ENCODE data around the gene VASH1.
"Not testable (repeated sequence)": the region's sequence is repeated elsewhere in the genome, so short reads cannot be mapped to it uniquely, and the experiment has no call there.

The VASH1 gene

DNA sequence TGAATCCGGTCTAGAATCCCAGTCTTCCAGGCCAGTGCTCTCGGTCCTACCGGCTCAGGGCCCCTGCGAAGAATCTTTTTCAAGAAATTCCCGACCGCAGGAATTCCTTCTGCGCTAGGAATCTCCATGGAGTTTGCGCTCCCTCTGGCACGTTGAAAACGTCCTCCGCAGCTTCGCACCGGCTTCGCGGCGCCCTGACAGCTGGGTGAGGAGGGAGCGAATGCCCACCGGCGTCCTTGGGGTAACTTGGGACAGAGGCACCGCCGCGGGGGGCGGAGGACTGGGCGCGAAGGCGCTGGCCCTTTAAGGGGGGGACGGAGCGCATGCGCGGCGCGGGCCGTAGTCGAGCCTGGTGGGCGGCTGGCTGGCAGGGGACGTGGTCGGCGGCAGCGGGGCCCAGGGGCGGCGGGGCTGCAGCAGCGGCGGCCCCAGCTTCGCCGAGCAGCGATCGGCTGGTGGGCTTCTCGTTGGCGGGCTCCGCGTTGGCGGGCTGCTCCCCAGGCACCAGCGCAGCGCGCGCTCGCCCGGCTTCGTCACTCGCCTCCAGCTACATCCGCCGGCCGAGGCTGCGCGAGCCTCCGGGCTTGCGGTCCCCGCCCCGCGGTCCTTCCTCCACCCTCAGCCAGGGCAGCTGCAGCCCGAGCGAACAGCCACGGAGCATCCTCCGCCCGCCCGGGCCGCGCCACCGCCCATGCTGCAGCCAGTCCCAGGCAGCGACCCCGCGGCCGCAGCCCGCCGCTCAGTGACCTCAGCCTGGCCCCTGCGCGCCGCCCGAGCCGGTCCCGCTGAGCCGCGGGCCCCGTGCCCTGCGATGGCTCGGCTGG is at the start of gene VASH1:
TSS of gene VASH1 (plus strand) at position 333 of the 824 bp plus-strand sequence. CDS start 1,354 bp downstream, outside the sequence.
- peak; percentile 65 for DNase-seq

DNA sequence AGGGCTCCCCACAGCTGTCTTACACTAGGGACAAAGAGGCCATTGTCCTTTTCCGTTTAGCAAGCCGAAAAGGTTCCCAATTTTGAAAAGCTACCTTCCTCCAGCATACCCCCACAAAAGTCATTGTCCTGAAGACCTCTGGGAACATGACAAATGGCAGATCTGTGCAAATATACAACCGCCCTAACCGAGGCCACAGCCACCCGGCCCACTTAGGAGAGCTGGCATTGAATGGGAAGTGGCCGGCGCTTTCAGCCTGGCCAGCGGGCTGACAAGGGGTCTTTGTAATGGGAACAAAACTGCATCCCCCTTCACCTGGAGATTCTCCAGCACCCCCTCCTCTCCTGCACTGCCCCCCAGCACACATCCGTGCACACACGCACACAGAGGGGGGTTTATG is 48.1 kb upstream of the VASH1 start:
- DNase-seq: no peak

DNA sequence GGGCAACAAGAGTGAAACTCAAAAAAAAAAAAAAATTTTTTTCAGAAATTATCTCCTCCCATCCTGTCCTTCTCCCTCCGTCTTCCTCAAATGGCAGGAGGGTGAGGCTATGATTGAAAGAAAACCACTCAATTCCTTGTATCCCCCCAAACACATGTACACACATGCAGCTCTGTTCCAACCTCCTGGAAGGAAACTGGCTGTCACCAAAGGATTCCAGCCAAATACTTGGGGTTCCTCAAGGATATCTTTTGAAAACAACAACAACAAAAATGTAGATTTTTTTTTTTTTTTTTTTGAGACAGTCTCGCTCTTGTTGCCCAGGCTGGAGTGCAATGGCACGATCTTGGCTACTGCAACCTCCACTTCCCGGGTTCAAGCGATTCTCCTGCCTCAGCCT is 46.8 kb upstream of the VASH1 start:
- DNase-seq: no peak

DNA sequence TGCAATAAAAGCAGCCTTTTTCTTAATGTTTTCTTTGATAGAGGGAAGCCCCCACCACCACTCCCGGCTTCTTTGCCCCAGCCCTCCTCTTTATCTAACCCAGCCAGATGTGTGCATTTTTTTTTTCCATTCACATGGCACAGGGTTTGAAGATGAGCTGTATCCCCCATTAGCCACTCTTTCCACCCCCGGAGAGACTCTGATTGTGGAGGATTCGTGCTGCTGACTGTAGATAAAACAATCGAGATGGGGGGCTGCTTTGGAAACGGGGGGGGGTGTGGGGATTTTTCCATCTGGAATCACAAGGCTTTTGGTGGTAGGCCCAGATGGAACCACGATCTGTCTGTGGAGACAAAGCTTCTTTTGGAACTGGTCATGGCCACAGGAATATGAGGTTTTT is 46.2 kb upstream of the VASH1 start:
- DNase-seq: no peak

DNA sequence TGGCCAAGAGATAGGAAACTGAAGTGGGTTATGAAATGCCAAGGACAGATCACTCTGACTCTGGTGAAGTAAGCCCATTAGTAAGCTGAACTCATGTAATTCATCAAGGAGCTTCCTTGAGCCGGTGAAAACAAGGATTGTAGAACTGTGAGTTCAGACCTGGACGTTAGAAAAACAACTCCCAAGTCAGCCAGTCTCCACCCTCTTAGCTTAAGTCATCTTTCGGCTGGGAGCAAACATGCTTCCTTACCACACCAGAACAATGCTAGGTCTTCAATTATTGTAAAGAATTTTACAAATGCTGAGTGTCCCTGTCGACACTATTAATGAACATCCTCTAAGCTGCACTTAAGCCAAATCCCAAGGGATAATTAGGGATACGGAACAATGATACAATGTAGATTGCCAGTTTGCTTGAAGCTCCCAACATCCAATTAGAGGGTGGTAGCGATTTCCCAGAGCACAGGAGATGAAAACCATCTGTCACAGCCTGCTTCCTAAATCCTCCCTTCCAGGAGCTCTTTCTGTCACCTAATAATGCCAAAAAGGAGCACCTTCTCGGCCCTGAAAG is 45.7 kb upstream of the VASH1 start:
- no peak for DNase-seq

DNA sequence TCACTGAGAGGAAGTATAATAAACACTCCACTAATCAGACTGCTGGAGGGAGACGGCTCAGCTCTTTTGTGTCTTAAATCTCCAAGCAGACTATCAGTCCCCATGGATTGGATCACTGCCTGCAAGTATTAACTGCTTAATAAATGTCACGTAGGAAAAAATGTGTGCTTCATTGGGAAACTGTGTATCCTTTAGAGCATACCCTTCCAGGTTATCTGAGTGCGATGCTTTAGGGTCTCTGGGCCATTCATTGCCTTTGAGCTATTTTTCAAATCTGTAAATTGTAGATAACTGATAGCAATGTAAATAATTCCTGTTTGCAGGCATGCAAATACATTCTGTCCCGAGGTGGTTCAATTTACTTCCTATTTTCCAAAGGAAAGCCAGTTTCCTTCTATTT is 45.0 kb upstream of the VASH1 start:
- no peak for DNase-seq

DNA sequence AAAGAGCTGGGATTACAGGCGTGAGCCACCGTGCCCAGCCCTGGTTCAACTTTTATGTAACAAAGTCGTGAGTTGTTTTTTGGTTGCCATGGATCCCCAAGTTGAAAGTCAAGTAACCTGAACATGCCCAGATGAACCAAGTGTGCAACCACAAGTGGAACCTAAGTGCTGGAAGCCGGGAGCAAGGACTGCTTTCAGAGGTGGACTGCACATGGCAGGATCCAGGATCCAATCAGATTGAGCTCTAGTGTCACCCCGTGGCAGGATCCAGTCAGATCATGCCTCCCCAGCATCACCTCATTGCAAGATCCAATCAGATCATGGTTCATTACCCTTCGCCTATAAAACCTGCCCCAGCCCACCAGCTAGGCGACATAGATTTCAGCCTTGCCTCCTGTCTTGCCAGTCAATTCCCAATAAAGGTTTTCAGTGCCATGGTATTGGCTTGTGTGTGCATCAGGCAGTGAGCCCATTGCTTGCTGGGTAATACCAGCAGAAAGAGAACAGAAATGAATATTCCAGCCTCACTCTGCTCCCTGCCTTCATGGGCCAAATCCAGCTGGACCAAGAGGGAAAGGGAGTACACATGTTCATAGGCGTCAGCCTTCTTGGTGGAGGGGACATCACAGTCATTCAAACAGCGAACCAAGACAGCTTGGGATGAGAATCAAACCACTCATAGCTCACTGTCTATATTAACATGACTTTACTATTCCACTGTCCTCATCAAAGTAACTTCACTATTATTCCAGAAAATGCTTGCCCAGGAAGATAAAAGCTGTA is 43.6 kb upstream of the VASH1 start:
- no peak for DNase-seq

DNA sequence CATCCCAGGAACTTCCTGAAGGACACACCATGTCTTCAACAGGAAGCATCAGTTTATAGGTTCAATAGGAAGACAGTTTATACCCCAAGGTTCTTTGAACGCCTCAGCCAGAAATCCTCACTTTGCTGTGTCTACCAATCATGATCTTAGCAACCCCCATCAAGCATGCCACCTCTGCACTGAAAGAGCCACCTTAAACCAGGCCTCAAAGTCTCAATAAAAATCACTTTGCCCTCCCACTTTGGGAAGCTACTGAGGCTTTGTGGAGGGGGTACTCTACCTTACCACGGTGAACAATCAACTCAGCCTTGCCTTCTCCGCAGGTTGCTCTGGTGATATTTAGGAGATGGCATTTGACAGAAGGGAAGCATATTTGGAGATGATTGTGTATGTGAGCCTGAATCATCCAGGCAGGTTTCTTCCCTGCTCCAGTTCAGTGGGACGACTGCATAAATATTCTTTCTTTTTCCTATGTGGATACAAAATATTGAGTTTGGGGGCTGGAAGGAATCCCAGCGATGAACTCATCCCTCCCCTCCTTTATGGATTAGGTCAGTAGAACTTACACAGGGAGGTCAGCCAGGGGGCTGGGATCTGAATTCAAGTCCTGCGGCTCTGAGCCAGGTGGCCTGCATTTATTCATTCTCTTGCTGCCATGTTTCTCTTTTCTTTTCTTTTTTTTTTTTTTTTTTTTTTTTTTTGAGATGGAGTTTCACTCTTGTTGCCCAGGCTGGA is 42.8 kb upstream of the VASH1 start:
- no peak for DNase-seq

DNA sequence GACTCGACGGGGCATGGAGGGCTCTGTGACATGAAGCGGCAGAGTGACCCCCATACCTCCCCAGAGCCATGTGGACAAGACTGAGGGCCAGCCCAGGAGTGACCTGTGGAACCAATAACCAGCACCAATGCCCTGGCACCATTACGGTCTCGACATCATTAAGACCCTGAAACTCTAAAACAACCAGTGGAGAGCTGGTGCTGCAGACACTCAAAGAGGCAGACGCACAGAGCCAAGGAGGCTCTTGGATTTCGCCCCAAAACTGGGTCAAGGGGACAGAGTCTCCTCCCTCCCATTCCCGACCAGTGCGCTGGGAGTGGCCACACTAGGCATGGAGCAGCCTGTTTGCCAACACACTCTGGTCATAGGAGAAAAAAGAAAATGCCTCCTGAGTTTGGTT is 41.6 kb upstream of the VASH1 start:
- no peak for DNase-seq

DNA sequence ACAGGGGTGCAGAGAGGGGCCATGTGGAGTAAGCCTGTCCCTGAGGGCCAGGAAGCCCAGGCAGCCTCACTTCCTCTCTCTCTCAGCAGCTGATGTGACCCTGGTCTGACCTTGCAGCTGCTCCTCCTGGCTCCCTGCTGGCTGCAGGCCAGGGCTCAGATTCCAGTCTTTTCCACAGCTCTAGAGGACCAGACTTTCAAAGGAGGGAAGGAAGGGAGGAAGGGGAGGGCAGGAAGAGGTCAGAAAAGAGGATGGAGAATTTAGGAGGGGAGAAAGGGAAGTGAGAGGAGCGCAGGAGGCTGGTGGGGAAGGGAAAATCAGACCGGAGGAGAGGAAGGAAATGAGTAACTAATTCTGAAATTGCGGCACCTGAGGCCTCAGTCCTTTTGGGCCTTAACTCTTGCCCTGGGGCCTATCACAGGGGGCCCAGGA is 40.9 kb upstream of the VASH1 start:
- DNase-seq: peak; percentile 36

DNA sequence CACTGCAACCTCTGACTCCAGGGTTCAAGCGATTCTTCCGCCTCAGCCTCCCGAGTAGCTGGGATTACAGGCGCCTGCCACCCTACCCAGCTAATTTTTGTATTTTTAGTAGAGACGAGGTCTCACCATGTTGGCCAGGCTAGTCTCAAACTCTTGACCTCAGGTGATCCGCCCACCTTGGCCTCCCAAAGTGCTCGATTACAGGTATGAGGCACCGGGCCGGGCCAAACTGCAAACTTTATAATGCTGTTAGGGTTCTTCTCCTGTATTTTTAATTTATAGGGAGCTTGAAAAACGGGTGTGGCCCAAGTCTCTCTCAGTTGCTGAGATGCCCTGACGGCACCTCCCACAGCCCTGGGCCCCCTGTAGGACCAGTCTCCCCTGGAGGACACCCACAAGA is 39.8 kb upstream of the VASH1 start:
- DNase-seq: not testable (repeated sequence)

DNA sequence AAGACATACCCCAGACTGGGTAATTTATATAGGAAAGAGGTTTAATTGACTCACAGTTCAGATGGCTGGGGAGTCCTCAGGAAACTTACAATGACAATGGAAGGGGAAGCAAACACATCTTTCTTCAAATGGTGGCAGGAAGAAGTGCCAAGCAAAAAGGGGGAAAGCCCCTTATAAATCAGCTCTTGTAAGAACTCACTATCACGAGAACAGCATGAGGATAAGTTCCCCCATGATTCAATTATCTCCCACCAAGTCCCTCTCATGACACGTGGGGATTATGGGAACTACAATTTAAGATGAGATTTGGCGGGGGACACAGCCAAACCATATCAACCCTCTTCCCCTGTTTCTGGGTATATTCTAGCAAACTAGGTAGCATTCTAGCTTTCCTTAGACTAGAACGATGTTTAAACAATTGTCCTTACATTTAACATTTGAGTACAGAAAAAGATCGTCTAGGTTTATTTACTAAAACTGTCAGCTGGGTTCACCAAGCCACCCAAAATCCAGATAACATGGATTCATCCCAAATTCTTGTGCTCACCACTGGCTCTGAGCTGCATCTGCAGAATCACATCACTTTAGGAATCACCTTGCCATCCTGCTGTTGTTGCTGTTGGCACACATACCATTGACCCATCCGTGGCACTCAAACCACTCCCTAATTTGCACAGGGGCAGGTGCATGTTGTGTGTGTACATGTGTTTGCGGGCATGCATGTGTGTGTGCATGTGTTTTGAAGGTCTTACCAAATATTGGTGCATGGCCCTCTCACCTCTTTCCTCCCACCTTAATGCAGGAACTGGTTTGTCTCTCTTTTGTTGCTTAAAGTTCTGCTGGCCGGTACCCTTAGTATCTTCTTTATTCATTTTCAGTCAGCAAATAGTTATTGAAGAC is 36.4 kb upstream of the VASH1 start:
- no peak for DNase-seq

DNA sequence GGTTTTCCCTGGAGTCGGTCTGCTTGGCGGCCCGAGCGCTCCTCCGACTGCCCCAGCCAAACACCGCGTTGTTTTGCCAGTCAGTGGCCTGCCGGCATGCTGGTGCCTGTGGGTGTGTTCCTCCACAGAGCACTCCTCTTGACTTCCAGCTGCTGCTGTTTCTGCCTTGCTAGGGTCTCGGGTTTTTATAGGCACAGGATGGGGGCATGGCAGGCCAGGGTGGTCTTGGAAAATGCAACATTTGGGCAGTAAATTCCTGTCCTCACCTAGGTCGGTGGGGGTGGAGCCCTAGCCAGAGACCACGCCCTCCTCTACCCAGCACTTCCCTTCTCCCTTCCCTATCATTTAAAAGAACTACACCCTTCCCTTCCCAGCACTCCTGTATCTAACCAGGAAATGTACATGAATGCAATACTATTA is 34.7 kb upstream of the VASH1 start:
- no peak for DNase-seq

DNA sequence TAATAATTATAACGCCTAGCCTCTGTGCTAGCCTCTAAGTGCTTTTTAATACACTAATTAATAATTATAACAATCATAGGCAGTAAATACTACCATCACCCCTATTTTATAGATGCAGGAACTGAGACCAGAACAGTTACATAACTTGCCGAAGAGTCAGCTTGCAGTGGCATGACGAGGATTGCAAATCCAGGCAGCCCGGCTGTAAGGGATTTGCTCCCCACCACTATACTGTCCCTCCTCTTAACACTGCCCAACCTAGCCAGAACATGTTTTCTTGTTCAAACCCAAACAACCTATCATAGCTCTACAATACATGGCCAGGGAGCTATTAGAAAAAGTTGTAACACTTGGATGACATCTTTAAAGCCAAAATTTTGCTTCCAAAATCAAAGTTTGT is 33.9 kb upstream of the VASH1 start:
- DNase-seq: no peak

DNA sequence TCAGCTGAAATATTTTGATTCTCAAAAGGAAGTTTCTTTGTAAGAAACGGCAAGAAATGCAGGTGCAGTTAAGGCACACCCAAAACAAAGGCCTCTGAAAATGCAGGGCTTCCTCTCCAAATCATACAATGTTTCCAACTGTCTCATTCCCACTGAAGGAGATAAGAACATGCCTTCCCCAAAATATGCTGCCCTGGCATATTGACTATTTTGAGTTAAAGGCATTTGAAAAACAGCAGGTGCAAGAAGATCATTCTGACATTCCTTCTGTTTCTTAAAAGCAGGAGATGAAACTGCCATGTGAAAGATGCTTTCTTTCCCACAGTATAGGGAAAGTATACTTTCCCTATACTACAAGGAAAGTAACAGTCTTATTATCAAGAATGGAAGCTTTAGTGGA is 33.4 kb upstream of the VASH1 start:
- DNase-seq: no peak

DNA sequence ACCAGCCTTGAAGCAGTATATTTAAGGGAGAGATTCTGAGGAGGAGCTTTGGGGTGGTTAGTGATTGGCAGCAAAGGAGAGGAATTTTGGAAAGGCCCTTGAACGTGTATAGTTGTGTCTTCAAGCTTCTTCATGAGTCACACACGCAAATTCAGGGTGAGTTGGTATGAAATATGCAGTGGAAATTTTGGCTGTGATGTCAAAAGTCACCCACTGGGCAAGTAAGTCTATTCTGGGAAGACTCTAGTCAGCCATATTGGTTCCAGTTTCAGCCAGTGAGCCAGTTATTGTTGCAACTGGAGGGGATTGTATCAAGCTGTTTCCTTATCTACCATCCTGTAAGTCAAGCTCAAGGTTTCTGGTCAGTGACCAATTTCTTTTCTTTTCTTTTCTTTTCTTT is 32.0 kb upstream of the VASH1 start:
- DNase-seq: no peak

DNA sequence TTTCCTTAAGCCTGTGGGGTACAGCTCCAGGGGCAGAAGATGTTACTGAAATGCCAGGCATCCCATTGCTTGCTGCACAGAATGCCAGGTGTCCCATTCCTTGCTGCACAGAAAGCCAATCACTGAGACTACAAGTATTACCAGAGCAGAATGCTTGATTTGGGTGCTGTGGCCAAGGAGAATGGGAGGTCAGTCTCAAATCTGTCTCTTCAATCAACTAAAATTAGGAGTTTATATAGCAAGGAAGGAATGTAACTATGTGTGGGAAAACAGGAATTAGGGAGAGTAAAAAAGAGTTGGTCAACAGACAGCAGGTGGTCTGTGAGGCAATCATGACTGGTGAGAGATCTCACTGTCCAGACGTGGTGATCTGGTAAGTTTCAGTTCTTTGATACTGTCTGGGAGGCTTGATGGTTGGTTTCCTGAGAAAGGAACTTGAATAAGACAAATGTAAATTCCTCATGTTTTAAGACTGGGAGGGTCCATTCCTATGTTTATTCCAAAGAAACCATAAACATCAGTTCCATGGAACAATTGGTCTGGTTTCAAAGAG is 31.2 kb upstream of the VASH1 start:
- no peak for DNase-seq

DNA sequence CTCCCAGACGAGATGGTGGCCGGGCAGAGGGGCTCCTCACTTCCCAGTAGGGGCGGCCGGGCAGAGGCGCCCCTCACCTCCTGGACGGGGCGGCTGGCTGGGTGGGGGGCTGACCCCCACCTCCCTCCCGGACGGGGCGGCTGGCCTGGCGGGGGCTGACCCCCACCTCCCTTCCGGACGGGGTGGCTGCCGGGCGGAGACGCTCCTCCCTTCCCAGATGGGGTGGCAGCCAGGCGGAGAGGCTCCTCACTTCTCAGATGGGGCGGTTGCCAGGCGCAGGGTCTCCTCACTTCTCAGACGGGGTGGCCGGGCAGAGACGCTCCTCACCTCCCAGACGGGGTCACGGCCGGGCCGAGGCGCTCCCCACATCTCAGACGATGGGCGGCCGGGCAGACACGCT is 26.8 kb upstream of the VASH1 start:
- not testable (repeated sequence) for DNase-seq

DNA sequence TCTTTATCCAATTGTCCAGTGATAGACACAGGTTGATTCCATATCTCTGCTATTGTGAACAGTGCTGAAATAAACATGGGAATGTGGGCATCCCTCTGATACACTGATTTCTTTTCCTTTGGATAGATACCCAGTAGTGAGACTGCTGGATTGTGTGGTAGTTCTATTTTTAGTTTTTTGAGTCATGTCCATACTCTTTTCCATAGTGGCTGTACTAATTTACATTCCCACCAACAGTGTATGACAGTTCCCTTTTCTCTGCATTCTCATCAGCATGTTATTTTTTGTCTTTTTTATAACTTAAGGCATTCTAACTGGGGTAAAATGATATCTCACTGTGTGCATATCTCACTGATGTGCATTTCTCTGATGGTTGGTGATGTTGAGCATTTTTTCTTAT is 24.8 kb upstream of the VASH1 start:
- no peak for DNase-seq

DNA sequence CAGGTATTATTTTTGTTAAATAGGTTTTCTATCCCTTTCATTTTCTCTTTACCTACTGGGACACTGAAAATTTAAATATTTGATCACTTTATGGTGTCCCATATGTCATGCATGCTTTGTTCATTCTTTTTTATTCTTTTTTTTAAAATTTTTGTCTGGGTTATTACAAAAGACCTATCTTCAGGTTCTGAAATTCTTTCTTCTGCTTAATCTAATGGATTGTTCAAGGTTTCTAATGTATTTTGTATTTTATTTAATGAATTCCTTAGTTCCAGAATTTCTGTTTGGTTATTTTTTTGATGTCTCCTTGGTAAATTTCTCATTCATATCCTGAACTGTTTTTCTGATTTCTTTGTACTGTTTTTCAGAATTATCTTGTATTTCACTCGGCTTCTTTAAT is 20.2 kb upstream of the VASH1 start:
- no peak for DNase-seq

DNA sequence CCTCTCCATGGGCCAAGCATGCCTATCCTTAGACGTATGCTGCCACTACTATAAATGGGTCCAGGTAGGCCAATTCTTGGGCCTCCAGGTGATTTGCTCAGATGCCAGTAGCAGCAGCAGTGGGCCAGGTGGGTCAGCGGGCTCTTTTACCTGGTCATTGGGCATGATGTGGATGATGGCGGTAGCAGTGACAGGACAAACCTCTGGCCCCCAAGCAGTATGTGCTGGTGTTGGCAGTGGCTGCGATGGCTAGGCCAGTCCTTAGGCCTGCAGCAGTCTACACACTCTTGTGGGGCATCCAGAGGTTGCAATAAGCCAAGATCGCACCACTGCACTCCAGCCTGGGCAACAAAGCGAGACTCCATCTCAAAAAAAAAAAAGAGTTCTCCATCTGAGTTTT is 19.1 kb upstream of the VASH1 start:
- no peak for DNase-seq

DNA sequence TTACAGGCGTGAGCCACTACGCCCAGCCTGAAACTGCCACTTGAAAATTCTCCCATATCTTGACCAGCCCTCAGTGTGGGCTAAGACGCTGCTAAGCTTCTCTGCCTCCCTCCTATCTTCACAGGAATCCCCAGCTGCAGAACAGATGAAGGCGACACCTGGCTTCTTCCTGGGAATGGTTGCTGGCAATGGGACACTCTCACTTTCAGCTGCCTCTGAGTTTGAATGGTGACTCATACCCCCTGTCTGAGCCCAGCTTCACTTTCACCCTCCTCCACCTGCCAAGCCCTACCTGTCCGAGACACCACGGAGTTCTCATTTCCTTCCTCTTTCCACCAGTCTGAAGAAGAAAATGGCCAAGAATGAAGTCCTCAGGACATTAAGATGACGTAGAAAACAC is 18.3 kb upstream of the VASH1 start:
- peak; percentile 45 for DNase-seq

Data from CD4-positive, alpha-beta T cell treated with Interleukin-15 for 1 hour (primary cell).